Suppressor macrophage treated with lipopolysaccharide for 1 hour (primary cell): ENCODE results near the gene RAC2.

Experiments
- DNase-seq, 3 donors: peaks; one replicate each; pipeline ENCODE4 v3.0.0-alpha.2; 2020 to 2022

RAC2 gene

DNA sequence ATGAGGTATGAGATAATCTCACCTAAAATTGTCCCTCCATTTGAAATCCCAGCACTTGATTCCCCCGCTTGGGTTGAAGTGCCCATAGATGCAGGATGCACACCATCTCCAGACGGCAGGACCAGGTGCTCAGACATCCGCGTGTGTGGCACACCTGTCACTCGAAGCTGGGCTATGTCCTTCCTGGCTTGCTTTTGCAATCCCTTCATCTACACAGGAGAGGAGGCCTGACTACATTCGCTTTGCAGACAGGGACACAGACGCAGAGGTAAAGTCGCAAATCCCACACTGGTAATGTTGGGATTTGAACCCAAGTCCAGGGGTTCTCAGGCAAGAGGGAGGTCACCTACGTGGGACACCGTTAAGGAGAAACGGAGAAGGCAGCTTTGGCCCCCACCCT, 31.1 kb upstream of the RAC2 start:
- no peak for DNase-seq

DNA sequence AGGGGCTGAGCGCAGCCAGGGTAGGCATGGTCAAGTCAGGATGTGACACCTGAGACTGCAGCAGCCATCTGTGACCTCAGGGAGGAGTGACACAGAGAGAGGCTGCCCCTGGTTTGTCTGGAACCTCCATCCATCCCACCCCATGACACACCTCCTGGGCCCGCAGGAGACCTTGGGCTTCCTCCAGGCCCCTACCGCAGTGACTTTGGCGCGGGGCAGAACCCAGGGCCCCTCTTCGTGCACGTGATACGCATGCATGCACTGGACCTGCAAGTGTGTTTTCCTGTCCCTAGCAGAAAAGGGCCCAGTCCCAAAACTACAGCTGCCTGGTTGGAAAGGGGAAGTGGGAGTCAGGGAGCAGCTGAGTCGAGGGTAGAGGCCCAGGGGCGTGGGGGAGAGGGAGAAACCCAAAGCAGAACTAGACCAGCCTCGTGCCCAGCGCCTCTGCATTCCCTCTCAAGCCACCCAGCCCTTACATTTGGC, 30.4 kb upstream of the RAC2 start:
- DNase-seq, result peak; percentile 93 to 95 (median 94)

DNA sequence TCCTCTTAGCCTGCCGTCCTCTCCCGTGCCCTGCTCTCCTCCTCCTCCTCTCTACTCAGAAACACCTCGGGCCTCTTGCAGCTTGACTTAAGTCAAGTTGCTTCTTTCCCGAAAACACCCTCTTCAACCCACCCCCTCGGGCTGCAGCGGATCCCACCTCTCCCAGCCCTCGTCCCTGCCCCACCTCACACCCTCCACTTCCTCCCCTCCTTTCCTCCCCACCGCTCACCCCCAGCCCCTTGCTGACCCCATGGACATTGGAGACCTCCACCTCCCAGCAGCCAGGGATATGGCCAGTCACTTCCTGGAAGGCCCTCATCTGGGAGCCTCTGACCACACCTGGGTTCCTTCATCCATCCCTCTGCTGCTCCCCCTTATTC, 29.8 kb upstream of the RAC2 start:
- DNase-seq, result no peak

DNA sequence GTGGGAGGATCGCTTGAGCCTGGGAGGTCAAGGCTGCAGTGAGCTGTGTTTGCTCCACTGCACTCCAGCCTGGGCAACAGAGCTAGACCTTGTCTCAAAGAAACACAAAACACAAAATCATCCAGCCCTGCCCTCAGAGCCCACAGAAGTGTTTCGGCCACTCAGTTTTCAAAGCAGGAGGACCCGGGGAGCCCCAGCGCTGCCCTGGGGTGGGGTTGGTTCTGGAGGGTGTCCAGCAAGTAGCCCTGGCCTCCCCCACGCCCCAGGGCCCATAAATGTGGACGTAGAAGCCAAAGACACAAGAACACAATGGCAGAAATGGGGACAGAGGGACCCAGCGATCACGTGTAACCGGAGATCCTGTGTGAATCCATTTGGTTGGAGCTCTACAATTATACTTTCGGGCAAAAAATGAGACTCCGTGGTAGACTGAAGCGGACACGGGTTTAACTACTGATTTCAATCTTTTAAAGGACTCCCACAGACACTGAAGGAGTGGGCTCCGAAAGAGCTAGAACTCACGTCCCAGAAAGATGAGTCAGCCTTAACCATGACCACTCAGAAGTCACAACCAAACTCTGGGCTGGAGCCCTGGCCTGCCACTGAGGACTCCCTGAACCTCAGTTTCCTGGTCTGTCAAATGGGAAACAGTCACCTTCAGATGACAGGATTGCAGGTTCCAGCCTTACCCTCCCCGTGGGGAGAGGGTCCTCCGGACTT, 29.2 kb upstream of the RAC2 start:
- peak; percentile 82 to 92 (median 87) for DNase-seq

DNA sequence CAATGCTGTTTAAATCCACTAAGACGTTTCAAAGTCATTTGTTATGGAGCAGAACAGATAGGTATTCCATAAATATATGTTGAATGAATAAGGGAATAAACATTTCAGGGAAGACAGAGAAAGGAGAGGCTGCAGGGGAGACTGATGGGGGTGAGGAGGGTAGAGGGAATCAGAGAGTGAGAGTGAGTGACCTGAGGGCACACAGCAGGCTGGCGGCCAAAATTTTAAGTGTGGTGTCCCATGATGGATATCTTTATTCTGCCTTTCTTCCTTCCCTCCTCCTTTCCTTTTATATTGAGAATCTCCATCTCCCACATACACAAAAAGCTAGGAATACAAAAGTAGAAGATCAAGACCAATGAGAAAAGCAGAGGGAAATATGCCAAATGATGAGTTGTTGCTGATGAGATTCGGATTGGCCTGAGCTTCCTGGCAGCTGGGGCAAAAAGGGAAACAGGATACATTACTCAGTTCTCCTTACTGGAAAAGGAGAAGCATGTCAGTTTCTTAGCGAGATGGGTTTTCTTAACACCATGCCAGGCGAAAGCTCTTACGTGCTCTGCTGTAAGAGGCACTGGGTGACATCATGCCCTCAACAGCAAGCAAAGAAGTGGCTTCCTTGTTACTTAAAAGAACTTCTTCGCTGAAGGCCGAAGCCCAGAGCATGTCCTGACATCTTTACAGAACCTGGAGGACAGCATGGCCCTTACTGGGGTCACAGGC, 27.0 kb upstream of the RAC2 start:
- DNase-seq, result peak; percentile 91 to 99 (median 96)

DNA sequence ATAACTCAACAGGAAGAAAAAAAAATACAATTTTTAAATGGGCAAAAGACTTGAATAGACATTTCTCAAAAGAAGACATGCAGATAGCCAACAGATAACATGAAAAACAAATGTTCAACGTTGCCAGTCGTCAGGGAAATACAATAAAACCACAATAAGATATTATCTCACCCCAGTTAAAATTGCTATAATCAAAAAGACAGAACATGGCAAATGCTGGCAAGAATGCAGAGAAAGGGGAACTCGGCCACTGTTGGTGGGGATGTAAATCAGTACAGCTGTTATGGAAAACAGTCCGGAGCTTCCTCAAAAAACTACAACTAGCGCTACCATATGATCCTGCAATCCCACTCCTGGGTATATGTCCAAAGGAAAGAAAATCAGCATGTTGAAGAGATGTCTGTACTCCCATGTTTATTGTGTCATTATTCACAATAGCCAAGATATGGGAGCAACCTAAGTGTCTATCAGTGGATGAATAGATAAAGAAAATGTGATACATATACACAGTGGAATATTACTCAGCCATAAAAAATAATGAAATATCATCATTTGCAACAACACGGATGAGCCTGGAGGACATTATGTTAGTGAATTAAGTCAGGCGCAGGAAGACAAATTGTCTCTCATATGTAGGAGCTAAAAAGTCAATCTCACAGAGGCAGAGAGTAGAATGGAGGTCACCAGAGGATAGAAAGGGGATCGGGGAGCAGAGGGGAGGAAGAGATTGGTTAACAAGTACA, 26.0 kb upstream of the RAC2 start:
- peak; percentile 76 to 88 (median 76) for DNase-seq

DNA sequence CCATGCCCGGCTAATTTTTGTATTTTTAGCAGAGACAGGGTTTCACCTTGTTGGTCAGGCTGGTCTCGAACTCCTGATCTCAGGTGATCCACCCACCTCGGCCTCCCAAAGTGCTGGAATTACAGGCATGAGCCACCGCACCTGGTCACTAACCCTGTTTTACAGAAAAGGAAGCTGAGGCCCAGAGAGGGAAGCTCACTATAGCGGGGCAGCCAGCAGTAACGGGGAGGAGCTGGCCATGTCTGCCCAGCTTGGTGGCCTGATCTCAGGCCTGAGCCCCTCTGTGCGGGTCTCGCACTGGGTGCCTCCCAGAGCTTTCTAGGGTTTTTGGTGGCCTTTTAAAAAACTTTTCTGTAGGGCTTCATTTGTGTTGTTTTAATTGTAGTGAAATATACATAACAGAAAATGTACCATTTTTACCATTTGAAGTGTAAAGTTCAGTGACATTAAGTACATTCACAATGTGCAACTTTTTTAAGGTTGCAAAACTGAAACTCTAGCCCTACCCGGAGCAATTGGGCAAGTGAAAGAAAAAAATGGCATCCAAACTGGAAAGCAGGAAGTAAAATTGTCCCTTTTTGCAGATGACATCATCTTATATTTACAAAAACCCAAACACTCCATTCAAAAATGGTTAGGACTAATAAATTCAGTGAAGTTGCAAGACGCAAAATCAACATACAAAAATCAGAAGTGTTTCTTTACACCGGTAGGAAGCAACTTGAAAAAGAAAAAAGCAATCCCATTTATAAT, 23.8 kb upstream of the RAC2 start:
- DNase-seq, result peak; percentile 82 to 95 (median 94)

DNA sequence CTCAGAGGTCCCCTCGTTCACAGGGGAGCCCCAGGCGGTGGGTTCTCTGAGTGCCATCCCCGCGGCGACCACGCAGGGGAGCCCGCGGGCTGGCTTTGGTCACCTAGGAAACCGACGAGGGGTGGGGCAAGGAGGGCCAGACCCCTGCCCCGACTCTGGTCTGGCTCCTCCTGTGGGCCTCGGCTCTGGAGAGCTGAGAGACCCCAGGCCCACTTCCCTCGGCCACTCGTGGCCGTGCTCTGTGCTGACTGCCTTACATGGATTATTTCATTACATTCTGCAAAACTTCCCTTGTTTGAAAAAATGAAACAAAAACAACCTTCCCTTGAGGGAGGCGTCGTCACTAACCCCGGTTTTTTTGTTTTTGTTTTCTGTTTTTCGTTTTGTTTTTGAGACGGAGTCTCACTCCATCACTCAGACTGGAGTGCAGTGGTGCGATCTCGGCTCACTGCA, 23.1 kb upstream of the RAC2 start:
- peak; percentile 69 to 85 (median 77) for DNase-seq

DNA sequence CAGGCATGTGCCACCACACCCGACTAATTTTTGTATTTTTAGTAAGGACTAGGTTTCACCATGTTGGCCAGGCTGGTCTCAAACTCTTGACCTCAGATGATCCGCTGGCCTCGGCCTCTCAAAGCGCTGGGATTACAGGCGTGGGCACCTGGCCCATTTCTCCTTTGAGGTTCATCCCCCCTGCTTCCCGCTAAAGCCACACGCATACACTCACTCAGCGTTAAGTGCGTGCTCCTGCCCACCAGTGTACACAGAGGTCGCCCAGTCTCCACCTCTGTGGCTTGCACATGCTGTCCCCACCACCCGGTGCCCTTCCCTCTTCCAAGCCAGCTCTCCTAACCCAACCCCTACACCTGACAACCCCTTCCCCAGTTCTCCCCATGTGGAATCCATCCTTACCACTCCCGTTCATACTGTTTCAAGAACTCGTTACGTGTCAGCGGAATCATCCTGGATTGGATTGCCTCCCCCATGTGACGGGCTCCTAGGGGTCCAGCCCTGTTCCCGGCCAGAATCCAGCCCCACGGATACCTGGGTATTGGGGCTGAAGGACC, 22.6 kb upstream of the RAC2 start:
- DNase-seq, result no peak

DNA sequence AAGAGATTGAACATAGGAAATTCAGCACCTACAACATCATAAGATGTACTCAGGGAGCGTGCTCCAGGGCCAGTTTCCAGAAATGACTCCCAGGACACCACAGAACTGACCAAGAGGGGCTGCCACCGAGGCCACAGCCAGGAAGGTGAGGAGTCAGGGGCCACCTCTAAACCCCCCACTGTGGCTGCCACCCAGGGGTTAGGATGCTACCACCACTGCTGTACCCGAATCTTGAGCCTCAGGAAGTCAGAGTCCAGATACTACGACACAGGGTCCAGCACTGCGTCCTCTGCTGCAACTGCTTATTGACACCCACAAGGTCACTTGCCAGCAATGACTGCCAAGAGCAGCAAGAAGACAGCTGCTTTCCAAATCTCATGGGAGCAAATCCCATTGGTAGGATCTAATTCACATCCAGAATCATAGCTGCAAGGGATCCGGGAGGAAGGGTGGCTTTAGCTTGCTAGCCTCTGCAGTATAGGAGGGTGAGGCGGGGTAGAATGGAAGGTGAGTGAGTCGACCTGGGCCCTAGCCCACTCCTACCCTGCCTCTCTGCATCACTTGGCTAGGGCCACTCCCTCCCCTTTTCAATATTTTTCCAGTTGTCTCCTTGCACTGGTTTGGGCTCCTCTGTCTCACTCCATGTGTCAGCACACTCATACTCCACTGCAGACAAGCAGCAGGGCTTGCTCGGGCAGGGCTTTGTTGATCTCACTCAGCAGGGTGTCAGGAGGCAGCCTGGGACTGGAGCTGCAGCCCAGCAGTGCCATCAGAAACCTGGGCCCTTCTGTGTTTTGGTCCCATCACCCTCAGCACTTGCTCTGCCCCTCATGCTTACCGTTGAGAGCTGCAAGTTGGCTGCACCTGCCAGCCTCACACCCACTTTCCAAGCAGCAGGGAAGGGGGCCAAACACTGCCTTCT, 20.2 kb upstream of the RAC2 start:
- DNase-seq, result no peak

DNA sequence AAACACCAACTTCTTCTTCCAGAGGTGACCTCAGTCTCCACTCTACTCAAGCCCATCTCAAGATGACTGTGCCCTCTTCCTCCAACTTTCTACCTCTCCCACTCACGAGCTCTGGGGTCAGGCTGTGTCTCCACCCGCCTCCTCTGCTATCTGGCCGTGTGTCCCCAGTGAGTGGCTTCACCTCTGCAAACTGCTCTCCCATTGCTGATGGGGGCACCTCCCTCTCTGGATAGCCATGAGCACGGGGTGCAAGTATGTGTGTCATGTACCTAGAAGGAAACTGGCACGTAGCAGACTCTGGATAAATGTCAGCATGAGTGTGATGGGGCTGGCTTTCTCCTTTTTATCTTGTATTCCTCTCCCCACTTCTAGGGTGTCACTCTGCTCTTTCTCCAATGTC, 18.3 kb upstream of the RAC2 start:
- peak in 2 of 3 donors; percentile 37 to 47 for DNase-seq

DNA sequence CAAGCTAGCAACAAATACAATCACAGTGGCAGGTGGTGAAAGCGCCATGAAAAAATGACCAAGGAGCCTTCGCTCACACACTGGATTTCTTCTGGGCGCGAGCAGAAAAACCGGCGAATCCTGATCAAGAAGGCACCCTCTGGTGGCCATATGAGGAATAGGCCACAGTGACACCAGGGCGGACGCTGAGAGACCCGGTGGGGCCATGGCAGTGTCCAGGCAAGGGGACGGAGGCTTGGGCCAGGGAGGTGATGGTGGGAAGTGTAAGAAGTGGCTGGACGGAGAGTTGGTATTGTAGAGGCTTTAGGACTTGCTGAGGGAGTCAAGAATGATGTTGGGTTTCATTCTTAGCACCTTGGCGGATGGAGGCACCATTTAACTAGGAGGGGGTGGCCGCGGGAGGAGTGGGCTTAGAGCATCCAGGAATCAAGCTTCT, 16.9 kb upstream of the RAC2 start:
- peak; percentile 78 to 84 (median 83) for DNase-seq

DNA sequence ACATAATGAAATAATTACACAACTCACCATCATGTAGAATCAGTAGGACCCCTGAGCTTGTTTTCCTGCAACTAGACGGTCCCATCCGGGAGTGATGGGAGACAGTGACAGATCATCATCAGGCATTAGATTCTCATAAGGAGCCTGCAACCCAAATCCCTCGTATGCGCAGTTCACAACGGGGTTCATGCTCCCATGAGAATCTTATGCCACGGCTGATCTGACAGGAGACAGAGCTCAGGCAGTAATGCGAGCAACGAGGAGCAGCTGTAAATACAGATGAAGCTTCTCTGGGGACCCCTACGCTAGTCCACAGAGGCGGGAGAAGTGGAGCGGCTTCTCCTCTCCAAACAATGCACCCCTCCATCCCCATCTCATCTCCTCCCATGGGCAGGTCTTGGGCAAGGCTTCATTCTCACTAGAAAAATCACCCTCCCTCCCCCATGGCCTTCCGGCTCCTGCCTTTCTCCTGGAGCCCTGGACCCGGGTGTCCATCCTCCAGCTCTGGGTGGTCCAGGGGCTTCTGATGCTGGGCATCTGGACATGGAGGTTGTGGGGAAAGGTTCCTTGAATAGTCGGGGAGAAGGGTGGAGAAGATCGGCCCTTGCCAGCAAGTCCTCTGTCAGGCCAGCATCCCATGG, 16.2 kb upstream of the RAC2 start:
- no peak for DNase-seq

DNA sequence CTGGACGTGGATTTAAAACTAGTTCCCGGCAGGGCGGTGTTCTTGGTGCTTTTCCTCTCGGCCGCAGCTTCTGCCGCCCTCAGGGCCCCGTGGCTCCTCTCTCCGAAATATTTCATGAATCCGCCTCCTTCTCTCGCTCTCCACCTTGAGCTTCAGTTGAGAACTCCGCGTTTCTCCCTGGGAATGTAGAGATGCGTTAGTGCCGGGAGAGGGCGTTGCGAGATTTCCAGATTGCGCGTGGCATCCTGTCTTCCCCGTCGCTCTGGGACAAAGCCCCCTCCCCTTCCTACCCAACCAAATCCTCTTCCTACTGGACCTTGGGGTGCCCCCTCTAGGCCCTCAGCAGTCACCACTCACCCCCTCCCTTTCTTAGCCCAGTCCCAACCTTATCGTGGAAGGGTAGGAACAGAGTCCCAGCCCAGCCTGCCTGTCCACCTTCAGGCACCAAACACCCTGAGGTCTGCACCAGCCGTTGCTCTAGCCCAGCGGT, 15.5 kb upstream of the RAC2 start:
- DNase-seq, result peak; percentile 58 to 69 (median 68)

DNA sequence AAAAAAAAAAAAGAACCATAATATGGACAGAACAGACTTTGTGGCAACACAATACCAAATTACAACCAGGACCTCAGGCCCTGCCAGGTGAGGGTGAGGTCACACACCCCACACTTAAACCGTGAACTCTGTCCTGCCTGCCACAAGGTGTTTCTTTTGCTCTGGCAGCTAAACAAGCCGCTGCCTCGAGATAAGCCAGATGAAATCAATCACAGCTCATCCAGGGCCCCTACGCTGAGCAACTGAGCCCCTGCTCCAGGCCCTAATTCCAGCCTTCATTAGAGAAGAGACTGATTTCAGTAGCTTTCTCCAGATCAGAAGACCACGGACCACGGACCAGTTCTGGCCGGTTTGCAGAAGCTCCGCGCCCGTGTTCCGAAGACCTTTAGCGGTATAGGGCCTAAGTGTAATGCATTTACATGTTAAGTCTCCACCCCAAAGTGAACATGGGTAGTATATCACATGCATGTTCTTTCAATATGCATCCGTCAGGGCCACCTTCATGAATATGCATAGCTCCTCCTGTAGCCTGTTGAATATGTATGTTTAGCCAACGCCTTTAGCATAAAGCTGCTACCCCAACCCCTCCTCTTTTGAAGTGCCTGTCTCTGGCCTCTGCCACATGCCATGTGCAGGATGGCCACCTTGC, 14.8 kb upstream of the RAC2 start:
- DNase-seq, result no peak

DNA sequence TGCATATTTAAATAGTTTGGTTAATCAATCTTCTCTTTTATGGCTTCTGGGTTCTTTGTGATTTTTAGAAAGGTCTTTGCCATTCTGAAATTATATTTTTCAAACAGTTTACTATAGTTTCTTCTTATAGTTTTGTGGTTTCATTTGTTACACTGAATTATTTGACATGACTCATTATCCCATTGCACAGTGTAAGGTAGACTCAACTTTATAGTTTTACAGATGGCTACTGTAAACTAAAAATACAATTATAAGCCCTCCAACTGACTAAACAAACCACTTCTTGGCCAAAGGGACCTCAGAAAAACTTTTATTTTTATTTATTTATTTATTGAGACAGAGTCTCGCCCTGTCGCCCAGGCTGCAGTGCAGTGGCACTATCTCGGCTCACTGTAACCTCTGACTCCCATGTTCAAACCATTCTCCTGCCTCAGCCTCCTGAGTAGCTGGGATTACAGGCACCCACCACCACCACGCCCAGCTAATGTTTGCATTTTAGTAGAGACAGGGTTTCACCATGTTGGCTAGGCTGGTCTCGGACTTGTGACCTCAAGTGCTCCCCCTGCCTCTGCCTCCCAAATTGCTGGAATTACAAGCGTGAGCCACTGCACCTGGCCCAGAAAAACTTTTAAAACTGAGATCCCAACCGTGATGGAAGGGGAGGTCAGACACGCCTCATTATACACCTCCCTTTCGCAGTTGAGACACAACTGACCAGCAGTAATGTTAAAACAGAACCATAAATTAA, 14.1 kb upstream of the RAC2 start:
- no peak for DNase-seq

DNA sequence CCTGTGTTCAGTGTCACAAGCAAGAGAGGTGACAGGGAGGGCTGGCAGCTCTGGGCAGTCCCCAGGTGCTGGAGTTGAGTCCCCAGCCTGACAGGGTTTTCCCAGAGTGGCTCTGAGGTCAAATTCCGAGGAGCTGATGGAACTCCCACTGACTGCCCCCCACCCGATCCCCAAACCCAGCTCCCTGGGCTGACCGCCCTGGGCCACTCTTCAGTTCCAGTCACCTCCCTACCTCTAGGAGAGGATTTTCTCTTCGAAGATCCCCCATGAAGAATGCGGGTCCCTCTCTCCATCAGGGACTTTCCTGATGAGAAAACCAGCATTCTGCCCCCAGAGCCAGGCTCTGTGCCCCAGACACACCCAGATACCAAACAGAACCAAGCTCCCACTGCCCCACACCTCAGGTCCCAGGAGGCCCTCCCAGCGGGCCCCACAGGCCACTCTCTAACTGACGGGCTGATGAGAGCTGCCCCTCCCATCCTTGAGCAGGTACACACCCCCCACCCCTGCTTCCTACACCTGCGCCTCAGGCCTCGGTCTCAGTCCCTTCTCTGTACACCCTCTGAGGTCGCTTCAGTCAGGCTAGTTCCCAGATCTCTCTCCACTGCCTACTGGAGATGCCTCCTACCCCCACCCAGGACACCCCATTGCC, 12.1 kb upstream of the RAC2 start:
- DNase-seq, result no peak

DNA sequence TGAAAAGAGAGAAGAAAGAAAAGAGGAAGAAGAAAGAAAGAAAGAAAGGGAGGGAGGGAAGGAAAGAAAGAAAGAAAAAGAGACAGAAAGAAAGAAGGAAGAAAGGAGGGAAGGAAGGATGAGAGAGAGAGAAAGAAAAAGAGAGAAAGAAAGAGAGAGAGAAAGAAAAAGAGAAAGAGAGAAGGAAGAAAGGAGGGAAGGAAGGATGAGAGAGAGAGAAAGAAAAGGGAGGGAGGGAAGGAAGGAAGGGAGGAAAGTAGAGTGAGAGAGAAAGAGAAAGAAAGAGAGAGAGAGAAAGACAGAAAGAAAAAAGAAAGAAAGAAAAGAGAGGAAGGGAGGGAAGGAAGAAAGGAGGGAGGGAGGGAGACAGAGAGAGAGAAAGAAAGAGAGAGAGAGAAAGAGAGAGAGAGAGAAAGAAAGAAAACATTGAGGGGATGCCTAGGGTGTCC, 11.5 kb upstream of the RAC2 start:
- DNase-seq, result no peak

DNA sequence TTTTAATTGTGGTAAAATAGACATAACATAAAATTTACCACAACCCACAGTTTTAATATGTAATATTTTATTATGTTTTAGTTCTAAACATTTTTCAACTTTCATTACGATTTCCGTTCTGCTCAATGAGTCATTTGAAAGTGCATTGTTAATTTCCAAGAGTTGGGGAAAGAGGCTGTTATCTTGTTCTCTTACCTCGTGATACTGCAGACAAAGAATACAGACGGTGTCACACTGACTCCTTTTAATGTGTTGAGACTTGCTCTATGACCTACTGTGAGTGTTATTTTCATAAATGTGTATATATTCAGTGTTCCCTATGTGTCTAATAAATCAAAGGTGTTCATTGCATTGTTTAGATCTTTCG, 10.8 kb upstream of the RAC2 start:
- DNase-seq, result no peak
